Muscle of leg (tissue), 10 donors: ENCODE measurements around the gene LHX1. TPM values are rescaled to one million over a fixed set of nuclear protein-coding genes. Genes with fewer than 3 reads are reported as not detected.

Experiments
- DNase-seq: peaks from one replicate; pipeline ENCODE4 v3.0.0; 2013
- H3K27ac ChIP-seq: one replicate; pipeline ENCODE4 v1.5.1; 2013; ENCODE audit warnings: mild to moderate bottlenecking, low read length, control low read depth
- H3K27me3 ChIP-seq: one replicate; pipeline ENCODE4 v1.6.1; 2013; ENCODE audit warnings: low read length; ENCODE audit not compliant: control insufficient read depth, insufficient read depth
- H3K36me3 ChIP-seq: one replicate; pipeline ENCODE4 v1.6.1; 2013; ENCODE audit warnings: low read length; ENCODE audit not compliant: control insufficient read depth, insufficient read depth
- H3K4me1 ChIP-seq: one replicate; pipeline ENCODE4 v1.6.1; 2013; ENCODE audit warnings: low read length; ENCODE audit not compliant: control insufficient read depth, insufficient read depth
- H3K4me3 ChIP-seq: one replicate; pipeline ENCODE4 v1.5.1; 2013; ENCODE audit warnings: low read length, control low read depth
- H3K9me3 ChIP-seq: replicated peaks from 2 replicates; pipeline ENCODE4 v1.6.1; 2013; ENCODE audit warnings: low read depth, low read length; ENCODE audit not compliant: control insufficient read depth
- polyA plus RNA-seq, 8 donors: library from polyadenylated mRNA; unstranded; fragments of 120-200 nt; gene quantifications; one replicate each; pipeline versions ENCODE4 v1.2.1 to v1.2.3, GENCODE V29; 2013; ENCODE audit warnings: inconsistent platforms in 1 of 8, low replicate concordance in 1 of 8; ENCODE audit not compliant: insufficient read length in 8 of 8, insufficient read depth in 1 of 8
- total RNA-seq: library from RNA; stranded (reverse); fragments of 120-200 nt; gene quantifications from one replicate; pipeline ENCODE4 v1.2.4, GENCODE V29; 2013

Gene LHX1
- total and polyA plus RNA-seq, 9 donors = 0.41 TPM; not detected in 8

GRCh38 chr17:36993227-36993626 lies 56.0 kb downstream of the LHX1 start:
- no peaks in the 10 kb centered on the region for H3K4me1 ChIP-seq
- H3K27ac ChIP-seq = no peak overlapping the region
- H3K4me3 ChIP-seq = no peak overlapping the region
- no peaks in the 10 kb centered on the region for H3K27me3 ChIP-seq
- no peaks in the 10 kb centered on the region for H3K9me3 ChIP-seq
- peaks cover 26% of the 10 kb centered on the region for H3K36me3 ChIP-seq
- DNase-seq = no peak

Other genes starting within 250 kb of the LHX1 start
- gene AATF, start 11.5 kb downstream of the LHX1 start, total RNA-seq = 18.9 TPM
- 10 to 100 TPM; 23.1 to 25.8 (median 24.9) TPM for gene AATF, start 11.5 kb downstream of the LHX1 start, polyA plus RNA-seq